Left renal pelvis (tissue), 4 donors: ENCODE results near the gene MPI. TPM values are rescaled to one million over a fixed set of nuclear protein-coding genes. Genes with fewer than 3 reads are reported as not detected.
A peak's percentile ranks its signal among the peaks of the same experiment; 100 is the strongest.

ENCODE experiments used
- DNase-seq, 4 donors: peaks; one replicate each; pipeline ENCODE4 v3.0.0-alpha.2; 2013; ENCODE audit warnings: low read depth in 4 of 4, low spot score in 3 of 4
- polyA plus RNA-seq, 4 donors: library from polyadenylated mRNA; unstranded; fragments of 120-200 nt; gene quantifications; one replicate each; pipeline ENCODE4 v1.2.1, GENCODE V29; 2013; ENCODE audit not compliant: insufficient read length in 4 of 4

MPI gene, protein sequence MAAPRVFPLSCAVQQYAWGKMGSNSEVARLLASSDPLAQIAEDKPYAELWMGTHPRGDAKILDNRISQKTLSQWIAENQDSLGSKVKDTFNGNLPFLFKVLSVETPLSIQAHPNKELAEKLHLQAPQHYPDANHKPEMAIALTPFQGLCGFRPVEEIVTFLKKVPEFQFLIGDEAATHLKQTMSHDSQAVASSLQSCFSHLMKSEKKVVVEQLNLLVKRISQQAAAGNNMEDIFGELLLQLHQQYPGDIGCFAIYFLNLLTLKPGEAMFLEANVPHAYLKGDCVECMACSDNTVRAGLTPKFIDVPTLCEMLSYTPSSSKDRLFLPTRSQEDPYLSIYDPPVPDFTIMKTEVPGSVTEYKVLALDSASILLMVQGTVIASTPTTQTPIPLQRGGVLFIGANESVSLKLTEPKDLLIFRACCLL
- polyA plus RNA-seq: 10 to 100 TPM; 49.1 to 67.4 (median 59.8) TPM

DNA sequence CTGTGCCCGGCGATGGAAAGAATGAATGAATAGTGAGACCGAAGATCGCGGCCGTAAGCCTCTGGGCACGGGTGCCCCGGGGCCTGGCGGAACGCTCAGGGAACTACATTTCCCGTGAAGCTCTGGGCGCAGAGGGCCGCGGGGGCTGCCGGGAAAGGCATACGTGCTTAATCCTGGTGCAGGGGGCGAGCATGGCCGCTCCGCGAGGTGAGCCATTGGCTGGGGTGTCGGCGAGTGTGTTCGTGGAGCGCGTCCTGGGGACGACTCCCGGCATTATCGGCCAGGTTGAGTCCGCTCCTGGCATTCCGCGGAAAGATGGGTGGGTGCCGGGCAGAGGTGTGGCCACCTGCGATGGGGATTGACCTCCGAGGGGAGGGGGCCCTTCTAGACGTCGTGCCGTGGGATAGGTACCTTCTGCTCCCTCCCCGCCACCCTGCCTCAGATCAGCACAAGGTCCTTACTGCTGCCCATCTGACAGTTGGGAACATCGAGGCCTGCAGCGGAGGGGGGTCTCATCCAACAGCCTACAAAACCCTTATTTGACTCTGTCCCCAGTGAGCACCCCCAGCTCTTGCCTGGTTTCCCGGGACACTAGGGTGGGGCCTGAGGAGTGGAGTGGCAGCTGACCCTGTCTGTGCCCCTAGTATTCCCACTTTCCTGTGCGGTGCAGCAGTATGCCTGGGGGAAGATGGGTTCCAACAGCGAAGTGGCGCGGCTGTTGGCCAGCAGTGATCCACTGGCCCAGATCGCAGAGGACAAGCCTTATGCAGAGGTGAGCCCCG is at the start of gene MPI:
Gene MPI (plus strand): TSS at position 160 of the 782 bp plus-strand sequence. CDS start 32 bp downstream, at position 192.
- peak; percentile 62 to 73 (median 64) for DNase-seq

DNA sequence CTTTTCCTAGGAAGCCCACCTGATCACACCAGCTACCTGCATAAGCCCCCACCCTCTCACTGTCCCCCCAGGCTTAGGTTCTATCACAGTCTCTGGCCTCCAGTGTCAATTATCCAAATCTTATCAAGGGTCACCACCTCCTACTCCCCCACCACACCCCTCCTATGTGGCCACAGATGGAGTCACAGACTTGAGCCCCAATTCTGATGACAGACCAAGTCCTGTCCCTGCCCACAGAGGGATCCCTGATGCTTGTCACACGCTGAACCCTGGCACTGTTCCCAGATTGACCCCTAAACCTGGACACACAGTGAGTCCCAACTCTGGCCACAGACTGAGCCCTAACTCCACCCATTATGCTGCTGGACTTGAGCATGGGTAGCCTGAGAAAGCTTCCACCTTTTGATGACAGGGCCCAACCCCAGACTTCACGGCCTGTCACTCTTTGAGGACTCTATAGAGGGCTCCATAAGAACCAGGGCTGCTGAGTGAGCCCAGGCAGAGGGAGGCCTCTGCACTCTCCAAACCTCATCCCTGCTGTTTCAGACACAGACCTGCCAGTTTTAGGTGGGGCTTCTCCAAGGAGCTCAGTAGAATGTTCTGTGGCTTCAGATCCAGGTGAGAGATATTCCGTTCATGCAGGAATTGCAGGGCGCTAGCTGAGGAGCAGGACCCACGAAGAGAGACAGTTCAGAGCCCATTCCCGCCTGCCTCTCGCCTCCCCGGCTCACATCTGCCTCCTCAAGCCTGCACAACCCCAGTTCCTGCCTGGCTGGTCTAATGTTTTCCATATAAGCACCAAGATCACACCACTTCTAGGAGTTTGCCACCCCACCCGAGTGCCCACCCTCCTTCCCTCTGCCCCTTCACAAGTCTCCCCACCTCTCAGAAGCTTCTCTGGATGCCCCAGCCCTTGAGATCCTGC is 48.7 kb upstream of the MPI start:
- no peak for DNase-seq

DNA sequence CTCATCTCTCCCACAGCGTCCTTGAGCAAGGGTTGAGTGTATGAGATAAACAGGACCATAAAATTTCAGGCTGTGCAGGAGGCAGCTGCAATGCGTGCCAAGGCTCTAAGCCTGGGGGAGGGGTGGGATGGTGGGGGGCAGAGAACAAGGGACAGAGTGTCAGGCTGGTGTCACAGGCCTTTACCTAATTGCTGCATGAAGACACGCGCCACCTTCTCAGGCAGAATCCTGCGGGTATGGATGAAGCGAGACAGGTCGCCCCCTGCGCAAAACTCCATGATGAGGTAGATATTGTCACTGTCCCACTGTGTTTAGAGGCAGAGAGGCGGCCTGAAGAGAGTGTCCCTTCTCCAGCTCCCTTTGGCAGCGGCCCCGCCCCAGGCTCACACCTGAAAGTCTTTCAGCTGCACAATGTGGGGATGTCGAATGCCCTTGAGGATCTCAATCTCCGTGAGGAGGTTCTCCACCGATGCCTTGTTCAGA is 47.9 kb upstream of the MPI start:
- DNase-seq: no peak

DNA sequence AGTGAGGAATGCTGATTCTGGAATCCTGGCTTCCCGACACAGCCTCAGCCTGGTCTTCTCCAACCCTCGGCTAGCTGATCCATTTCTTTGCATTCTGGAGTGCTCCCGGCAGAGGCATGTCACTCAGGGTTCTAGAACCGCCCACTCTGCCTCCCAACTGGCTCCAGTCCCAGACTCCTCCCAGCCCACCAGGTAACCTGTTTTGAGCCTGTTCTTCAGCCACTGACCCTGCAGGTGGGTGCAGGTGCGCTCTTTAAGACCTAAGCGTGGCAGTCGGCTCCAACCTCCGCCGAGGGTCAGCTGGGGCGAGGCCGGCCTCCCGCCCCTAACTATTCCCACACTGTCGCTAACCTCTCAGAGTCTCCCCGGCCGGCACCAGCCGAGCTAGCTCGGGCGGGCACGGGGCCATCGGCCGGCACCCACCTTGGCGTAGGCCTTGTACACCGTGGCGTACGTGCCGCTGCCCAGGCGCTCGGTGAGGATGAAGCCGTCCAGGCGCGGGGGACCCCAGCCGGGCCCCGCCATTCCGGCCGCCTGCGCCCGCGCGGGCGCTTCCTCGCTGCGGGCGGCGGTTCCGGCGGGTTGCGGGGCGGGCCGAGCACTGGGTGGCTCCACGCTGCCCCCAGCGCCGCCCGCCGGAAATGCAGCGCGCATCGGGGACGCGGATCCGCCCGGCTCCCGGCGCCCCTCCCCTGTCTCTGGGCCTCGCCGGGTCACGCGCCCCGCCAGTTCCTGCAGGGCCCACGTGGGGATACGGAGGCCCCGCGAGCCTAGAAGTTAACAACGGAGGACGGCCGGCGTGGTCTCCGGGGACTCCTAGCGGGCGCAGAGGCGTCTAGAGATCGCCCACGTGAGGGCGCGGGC is 47.0 kb upstream of the MPI start, which contains the start of gene ULK3:
Gene ULK3 (minus strand): TSS at position 576 of the 864 bp plus-strand sequence. CDS start 51 bp downstream, at position 525.
- DNase-seq: peak; percentile 59 to 76 (median 72)

DNA sequence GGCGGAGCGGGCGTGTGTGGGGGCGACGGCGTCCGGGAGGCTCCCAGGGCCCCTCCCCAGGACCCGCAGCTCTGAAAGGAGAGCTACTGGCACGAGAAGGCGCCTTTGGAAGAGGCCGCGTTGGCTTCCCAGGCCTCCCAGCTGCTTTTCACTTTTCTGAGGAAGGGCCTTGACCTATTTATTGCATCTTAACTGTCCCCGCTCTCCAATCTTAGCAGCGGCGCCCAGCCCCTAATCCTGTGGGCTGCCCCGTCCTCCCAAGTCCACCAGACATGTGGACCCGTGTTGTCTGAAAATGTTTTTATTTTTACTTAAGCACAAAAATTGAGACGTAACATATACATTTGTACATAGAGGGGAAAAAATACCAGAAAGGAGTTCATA is 46.4 kb upstream of the MPI start:
- no peak for DNase-seq

DNA sequence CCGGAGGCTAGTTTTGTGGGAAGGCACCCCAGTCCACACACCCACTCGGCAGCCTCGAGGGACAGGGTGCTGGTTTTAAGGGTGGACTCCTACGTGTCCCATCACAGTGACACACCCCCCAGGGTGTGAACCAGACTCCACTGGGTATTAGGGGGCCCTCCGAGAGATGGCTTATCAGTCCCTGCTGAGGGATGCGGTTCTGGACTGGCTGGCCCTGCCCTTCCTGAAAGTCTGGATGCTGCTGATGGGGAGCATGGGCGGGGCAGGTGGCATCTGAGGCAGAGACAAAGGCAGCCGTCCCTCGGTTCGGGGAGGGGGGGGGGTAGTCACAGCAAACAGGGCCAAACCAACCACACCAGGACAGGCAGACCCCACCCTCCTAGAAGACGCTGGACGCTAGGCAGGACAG is 45.9 kb upstream of the MPI start:
- DNase-seq: no peak

DNA sequence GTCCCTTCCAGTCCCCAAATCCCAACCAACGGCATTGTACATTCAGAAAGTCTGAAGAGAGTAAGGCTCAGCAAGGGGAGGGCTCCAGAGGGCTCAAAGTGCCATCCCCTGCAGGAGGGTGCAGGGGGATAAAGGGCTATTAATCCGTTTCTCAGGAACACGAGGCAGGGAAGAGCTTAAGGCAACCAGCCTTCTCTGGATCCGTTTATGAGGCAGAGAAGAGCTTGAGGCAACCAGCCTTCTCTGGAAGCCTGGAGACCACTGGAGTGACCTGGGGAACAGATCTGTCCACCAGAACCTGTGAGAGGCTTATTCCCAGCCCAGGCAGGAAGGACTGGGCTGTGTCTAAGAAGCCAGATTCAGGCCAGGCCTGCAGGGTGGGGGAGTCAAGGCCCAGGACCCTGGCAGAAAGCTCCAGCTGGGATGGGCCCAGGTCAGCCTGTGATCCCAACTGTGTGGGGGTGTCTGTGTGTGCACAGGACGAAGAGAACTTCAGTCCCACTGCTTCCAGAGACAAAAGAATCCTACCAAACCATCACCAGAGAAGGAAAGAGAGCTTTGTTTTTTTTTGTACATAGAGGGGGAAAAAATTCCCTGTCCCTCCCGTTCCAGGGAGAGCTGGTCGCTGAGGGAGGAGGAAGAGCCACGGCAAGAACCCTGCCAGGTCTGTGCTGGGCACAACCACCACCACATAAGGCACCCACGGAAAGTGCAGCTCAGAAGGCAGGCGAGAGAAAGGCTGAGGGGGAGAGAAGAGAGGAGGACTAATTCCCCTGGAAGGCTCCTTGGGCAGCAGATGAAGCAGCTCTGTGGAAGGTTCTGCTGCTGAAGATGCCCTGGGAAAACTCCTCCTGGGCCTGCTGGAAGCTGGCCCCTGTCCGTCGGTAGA is 45.3 kb upstream of the MPI start:
- DNase-seq: no peak

DNA sequence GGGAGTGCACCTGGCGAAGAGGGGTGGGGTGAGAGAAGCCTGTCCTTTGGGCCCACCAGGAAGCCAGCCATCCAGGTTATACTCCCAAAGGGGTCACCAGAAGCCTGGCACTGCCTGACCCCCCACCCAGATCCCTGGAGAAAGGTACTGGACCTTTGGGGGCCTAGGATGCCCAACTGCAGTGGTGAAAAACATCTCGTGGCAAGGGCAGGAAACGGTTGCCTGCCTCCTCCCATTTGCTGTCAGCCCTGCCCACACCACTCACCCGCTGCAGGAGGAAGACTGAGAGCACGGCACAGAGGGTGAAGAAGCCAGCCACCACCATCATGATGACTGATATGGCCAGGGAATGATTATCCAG is 44.7 kb upstream of the MPI start:
- DNase-seq: no peak

DNA sequence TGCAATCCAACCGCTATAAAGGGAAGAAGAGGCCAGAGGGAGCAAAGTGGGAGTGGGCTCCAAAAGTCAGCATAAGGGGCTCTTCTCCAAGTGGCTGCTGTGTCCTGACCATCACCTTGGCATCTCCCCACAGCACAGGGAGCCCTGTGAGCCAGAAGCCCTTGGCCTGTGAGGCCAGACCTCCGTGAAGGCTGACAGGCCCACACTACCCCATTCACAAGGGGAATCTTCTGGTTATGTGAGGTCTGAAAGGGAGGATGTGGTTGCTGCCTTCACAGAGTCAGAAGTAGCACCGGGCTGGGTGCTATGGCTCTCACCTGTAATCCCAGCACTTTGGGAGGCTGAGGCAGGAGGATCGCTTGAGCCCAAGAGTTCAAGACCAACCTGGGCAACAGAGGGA is 44.3 kb upstream of the MPI start:
- DNase-seq: no peak

DNA sequence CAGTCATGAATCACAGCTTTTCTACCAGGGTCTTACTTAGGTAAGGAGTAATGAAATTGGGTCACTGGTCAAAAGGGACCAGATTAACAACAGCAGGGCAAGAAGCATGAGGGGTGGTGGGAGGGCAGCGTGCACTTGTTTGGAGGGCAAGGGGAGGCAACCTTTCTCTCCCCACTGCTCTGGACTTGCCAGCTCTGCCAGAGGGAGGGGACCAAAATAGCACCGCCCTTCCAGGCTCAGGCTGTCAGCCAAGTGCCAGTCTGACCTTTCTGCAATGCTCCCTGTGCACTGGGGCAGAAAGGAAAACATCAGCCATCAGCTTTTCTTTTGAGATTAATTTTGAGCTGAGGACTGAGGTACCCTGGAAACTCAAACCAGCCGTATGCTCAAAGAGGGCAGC is 42.4 kb upstream of the MPI start:
- DNase-seq: no peak

DNA sequence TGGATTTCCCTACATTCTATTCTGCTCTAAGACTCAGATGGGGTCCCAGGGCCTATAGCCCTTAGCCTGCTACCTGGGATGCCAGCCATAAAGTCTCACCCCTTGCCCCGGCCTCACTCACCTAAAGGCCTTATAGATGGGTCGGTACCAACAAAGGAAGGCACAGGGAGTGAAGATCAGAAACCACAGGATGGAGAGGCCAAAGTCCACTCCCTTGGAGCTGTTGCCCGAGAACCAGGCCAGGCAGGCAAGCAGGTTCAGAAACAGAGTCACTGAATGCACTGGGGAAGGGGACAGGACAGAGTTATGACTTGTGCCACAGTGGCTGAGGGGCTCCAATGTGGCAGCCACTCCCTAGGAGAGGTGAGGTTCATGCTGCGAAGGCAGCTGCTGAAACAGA is 39.4 kb upstream of the MPI start:
- DNase-seq: no peak

DNA sequence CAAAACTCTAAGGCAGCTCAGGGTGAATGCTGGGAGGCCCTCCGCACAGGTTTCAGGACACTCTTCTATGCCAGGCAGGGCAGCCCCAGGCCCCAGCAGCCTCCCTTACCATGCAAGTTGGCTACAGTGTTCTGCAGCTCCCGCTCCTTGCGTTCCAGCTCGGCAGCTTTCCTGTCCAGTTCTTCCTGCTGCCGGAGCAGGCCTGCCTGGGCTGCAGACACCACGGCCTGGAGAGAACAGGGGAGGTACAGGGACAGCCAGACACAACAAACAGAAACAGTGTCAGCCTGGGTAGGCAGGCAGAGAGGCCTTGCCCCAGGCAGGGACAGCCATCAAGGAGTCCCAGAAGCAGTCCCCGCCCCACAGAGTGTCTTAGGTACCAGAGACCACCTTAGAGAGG is 37.9 kb upstream of the MPI start:
- DNase-seq: no peak

DNA sequence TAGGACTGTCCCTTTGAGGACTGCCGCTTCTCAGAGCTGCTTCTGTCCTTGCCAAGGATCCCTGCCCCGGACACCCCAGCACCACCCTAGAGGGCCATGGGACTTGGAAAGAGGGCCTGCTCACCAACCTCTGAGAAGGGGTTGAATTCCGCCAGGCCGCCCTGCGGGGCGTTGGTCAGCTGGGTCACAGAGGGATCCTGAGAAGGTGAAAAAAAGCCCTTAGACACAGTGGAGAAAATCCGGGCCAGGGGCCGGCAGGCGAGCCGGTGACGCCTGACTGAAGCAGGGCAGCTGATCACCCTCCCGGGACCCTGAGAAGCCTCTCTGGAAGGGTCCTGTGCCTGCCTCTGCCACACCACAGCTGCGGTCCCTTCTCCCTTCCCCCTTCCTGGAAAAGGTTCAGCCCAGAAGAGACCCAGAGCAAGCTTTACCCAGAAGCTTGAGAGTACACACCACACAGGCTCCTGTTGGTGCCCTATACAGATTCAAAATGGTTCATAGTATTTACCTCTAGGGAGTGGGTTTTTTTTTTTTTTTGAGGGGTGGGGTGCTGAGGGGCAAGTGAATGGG is 35.3 kb upstream of the MPI start:
- DNase-seq: no peak

DNA sequence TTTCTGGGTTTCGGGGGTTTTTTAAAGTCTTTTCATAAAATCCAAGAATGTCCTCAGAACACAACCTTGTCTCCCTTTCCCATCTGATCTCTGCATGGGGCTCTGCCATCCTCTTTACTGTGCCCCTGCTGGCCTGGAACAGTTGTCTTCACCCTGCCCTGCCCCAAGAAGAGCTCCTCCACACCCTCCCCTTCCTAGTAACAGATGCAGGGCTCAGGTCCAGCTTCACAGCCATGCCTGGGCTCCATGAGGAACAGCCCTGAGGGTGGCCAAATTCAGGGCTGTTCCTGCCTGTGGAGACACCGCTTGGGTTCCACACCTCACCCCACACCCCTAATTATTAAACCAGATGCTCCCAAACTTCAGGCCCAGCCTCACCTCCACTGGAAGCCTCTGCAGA is 34.0 kb upstream of the MPI start:
- no peak for DNase-seq

DNA sequence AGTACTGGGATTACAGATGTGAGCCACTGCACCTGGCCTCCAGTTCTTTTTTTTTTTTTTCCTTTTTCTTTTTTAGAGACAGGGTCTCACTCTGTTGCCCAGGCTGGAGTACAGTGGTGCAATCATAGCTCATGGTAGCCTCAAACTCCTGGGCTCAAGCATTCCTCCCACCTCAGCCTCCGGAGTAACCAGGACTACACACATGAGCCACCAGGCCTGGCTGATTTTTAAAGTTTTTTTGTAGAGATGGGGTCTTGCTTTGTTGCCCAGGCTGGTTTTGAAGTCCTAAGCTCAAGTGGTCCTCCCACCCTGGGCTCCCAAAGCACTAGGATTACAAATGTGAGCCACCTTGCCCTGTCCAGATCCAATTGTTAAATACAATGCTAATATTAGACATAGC is 33.3 kb upstream of the MPI start:
- DNase-seq: no peak

DNA sequence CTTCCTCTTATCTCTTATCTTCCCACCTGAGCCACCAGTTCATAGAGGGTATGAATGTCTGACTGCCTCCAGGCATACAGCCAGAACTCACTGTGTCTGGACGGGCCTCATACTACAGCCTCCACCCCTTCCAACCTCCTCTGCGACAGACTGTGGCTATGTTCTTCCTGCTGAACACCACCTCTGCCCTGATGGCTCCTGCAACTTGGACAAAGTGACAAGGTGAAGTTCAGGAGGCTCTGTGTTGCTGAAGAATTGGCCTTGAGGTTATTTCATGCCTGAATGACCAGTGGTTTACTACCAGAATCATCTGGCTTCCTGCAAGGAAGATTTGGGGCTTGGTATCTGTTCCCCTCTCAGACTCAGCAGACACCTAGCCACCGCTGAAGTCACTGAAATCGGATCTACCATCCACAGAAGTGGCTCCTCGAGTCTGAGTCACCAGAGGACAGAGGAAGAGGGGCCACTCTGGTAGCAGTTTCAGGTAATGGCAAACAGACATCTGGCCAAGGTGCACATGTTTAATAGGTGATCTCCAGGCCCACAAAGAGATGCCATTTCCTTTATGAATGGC is 32.7 kb upstream of the MPI start:
- DNase-seq: no peak

DNA sequence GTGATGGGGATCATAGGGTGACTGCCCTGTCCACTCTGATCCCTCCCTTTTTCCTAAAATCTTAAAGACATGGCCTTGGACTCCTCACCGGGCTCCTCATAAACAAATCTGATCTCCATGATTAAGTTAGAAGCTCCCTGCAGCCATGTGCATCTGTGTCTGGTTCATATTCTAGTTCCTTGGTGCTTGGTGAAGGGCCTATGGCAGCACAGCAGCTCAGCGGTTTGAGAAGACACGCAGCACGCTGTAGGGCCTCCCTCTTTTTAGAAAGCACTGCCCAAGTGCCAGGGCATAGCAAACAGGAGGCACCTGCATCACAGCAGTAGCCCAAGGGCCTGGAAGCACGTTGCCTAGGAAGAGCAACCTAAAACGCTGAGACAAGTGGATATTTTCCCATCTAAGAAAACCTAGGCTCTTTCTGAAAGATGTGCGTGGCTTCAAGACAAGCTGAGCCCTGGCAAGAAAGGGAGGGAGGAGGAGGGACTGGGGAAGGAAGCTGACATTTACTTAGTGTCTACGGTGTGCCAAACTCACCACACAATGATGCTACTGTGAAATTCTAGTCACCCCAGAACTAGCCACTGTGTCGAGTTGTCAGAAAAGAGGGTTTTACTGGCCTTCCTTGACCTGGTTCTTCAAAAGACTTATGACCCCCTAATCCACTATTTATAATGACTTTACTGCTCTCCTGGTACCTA is 32.0 kb upstream of the MPI start:
- DNase-seq: no peak
